ENCODE measurements around the gene AACS.
"Not testable (repeated sequence)": the region's sequence is repeated elsewhere in the genome, so short reads cannot be mapped to it uniquely, and the experiment has no call there.

Gene AACS, protein sequence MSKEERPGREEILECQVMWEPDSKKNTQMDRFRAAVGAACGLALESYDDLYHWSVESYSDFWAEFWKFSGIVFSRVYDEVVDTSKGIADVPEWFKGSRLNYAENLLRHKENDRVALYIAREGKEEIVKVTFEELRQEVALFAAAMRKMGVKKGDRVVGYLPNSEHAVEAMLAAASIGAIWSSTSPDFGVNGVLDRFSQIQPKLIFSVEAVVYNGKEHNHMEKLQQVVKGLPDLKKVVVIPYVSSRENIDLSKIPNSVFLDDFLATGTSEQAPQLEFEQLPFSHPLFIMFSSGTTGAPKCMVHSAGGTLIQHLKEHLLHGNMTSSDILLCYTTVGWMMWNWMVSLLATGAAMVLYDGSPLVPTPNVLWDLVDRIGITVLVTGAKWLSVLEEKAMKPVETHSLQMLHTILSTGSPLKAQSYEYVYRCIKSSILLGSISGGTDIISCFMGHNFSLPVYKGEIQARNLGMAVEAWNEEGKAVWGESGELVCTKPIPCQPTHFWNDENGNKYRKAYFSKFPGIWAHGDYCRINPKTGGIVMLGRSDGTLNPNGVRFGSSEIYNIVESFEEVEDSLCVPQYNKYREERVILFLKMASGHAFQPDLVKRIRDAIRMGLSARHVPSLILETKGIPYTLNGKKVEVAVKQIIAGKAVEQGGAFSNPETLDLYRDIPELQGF

DNA sequence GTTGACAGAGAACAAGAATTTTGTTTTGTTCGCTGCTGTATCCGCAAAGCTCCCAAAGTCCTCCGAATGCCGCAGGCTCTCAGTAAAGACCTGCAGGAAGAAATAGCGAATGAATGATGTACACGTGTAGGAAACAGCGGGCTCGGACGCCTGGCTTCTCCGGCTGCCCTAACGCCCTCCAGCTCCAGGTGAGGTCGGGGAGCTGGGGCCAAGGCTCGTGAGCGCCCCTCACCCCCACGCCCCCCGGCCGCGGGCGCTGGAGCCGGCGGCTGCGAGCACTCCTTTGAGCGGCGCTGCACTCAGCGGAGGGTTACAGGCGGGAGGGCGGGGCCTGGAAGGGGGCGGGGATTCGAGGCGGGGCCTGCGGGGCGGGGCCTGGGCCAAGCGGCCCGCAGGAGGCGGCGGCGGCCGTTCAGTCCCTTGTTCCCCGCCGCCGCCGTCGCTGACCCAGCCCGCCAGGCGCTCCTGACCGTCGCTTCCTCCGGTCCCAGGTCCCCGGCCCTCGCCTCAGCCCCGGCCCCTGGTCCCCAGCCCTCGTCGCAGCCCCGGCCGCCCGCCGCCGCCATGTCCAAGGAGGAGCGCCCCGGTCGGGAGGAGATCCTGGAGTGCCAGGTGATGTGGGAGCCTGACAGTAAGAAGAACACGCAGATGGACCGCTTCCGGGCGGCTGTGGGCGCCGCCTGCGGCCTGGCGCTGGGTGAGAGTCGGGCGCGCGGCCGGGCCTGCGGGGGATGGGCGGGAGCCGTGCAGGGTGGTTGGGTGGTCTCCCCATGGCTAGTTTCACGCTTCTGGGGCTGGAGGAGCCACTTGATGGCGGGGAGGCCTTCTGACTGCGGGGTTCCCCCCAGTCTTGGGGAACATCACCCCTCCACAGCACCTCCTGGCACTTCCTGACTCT lies at the start of gene AACS:
AACS (plus strand) TSS at position 415 of the 898 bp plus-strand sequence; CDS start at position 565, 150 bp downstream.
- DNase-seq (ENCODE audit: low spot score) = peak; percentile 74

DNA sequence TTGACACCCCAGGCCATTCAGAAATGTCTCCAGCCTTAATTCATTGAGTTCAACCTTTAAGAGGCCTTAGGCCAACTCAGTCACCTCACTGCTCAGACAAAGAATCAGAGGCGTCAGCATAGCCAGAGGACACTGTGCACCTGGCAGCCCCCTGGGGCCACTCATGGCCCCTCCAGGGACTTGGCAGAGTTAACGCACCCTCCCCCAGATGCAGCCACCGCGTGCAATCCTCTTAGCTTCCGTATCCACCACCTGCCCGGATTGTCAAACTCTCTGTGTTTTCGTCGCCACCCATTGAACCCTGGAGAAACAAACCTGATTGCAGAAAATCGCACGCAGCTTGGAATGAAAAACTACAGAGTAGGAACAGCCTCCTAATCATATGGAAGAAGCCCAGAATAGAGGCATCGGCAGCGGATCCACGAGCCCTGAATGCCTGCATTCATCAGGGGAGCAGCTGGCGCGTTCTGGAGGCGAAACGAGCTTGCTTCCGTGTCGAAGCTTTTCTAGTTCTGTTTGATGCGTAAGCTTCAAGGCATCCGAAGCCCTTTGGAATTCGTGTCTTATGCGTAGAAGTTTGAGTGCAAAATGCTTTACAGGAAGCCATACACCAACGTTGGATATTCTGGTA lies 49.4 kb upstream of the AACS start:
- DNase-seq (ENCODE audit: low spot score) = no peak

DNA sequence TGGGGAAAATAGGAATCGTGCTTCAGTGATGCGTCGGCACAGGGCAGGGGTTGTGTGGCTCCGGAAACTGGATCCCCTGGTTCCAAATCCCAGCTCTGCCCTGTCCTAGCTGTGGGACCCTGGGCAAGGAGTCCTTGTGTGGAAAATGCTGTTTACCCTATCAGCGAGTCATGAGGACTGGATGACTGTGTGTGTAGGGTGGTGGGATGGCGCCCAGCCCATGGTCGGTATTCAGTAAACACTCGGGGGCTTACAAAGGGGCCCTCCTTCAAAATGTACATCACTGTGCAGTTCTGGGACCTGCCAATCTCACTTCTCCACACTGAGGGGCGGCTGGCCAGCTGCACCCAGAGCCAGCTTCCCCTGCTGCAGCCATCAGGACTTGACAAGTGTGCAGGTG lies 47.4 kb upstream of the AACS start:
- no peak for DNase-seq (ENCODE audit: low spot score)

DNA sequence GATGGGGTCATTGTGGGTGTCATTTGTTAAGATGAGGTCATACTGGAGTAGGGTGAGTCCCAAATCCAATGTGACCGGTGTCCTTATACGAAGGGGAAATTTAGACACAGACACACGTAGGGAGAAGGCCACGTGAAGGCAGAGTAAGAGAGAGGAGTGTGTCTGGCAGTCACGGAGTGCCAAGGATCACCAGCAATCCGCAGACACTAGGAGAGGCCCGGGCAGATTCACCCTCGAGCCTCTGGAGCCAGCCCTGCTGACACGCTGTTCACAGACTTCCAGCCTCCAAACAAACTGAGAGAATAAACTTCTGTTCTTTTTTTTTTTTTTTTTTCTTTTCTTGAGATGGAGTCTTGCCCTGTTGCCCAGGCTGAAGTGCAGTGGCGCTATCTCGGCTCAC lies 46.9 kb upstream of the AACS start:
- DNase-seq (ENCODE audit: low spot score) = no peak

DNA sequence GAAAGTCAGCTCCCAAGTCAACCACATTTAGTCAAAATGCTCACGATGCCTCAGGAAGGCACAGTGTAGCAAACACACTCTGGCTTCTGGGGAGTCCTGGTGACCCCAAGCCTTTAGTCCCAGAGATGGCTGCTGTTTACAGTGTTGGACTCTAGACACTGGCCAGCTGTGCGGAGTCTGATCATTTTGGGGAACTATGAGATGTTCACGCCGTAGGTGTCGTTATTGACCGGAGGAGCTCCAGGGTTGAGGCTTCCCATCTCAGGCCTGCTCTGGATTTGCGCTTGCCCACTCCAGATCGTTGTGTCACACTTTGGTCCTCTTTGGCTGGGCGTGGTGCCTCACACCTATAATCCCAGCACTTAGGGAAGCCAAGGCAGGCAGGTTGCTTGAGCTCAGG lies 44.1 kb upstream of the AACS start:
- no peak for DNase-seq (ENCODE audit: low spot score)

DNA sequence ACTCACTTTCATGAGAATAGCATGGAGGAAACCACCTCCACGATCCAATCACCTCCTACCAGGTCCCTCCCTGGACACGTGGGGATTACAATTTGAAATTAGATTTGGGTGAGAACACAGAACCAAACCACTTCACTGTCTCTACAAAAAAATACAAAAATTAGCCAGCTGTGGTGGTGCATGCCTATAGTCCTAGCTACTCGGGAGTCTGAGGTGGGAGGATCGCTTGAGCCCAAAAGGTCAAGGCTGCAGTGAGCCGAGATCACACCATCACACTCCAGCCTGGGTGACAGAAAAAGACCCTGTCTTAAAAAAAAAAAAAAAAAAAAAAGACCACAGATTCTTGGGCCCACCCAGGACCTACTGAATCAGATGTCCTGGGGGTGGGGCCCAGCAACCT lies 43.5 kb upstream of the AACS start:
- no peak for DNase-seq (ENCODE audit: low spot score)

DNA sequence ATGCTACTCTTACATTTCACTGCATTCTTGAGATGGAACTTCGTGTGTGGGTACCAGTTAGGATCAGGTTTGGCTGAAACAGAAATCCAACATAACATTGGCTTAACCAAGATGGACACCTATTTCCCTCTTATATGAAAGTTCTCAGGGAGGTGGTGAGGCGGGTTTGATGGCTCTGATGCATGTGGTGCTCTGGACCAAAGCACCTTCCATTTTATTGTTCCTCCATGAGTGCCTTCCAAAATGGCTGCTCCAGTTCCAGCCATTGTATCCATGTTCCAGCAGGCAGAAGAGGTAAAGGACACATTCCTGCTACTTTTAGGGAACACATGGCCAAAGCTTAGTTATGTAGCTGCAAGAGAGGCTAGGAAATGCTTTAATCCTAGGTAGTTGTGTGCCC lies 42.2 kb upstream of the AACS start:
- no peak for DNase-seq (ENCODE audit: low spot score)

DNA sequence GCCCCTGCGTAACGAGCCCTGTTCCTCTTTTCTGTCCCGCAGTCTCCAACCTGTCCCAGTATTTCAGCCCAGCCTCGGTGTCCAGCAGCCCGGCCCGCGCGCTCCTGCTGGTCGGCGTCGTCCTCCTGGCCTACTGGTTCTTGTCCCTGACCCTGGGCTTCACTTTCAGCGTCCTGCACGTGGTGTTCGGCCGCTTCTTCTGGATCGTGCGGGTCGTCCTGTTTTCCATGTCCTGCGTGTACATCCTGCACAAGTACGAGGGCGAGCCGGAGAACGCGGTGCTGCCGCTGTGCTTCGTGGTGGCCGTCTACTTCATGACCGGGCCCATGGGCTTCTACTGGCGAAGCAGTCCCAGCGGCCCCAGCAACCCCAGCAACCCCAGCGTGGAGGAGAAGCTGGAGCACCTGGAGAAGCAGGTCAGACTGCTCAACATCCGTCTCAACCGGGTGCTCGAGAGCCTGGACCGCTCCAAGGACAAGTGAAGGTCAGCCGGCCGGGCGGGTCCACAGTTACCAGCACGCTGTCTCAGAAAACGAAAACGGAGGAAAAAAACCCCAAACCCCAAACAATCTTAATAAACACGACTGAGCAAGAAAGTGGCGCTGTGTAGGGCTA lies 40.2 kb upstream of the AACS start:
- DNase-seq (ENCODE audit: low spot score) = no peak

DNA sequence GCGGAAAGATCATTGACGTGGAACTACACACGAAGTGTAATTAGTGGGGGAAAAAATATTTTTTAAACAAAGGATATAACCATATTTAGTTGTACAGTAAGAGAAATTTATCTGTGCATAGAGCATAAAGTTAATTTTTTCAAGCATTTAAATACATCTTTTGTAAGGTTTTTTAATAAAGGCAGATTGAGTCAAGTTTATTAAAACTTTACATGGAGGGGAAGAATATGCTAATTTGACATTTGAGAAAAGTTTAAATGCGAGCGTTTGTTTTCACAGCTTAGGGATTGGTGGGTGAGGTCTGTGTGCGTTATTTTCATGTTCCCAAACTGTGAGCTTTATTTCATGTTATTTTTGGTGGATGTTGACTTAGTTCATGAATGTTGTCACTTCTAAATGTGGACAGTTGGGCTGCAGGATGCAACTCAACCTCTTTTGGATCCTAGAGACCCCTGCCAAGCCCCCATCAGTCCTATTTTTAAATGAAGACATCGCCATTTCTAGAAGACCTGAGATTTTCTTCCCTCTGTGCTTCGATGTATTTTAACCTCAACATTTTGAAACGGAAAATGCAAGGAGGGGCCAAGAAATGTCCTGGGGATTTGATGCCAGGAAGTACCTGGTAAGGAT lies 39.5 kb upstream of the AACS start:
- DNase-seq (ENCODE audit: low spot score) = no peak

DNA sequence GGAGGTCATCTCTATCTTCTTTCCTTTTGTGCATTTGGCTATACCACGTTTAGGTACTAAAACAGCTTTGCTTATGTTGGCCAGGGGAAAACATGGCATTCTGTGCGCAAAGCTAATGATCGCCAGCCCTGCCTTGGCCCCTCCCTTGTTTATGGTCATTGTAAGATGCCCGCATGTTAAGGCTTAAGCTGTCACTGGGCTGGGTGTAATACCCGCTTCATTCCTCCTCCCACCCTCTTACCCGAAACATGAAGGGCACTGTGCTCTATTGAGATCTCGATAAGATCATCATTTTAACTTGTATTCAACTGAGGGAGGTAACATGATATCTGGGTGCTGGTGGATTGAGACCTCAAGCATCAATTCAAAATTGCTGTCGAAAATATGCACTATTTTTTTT lies 37.1 kb upstream of the AACS start:
- no peak for DNase-seq (ENCODE audit: low spot score)

DNA sequence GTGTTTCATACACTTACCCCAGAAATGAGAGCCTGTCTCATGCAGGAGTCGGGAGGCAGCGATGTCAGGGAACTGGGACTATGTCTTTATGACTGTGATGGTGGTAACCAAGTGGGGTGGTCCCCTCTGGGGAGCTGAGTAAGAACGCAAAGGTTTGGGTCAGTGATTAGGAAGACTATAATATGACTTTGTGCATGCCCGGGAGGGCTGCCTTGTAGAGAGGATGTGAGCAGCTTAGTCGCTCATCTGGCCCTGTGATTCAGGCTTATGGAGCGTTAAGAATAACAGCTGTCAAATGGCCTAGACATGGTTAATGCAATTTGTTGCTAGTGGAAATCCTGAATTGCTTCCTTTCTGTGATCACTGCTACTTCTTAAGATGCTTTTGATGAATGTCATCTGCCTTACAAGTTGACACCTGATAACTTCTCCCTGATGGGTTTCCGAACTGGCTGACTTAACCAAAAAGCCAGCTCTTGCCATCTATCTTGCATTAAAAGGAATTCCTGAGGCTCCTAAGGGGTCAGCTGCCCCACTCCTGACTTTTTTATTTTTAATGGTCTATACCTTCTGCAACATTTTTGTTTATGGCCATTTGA lies 35.4 kb upstream of the AACS start:
- no peak for DNase-seq (ENCODE audit: low spot score)

DNA sequence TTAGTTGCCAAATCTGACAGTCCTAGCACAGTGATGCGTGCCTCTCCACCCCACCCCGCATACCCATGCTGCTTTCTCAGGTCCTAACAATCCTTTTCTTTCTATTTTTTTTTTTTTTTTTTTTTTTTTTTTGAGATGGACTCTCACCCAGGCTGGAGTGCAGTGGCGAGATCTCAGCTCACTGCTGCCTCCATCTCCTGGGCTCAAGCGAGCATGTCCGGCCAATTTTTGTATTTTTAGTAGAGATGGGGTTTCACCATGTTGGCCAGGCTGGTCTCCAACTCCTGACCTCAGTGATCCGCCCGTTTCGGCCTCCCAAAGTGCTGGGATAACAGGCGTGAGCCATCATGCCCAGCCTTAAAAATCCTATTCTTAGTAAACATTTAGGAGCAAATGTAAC lies 33.8 kb upstream of the AACS start:
- DNase-seq (ENCODE audit: low spot score) = not testable (repeated sequence)

DNA sequence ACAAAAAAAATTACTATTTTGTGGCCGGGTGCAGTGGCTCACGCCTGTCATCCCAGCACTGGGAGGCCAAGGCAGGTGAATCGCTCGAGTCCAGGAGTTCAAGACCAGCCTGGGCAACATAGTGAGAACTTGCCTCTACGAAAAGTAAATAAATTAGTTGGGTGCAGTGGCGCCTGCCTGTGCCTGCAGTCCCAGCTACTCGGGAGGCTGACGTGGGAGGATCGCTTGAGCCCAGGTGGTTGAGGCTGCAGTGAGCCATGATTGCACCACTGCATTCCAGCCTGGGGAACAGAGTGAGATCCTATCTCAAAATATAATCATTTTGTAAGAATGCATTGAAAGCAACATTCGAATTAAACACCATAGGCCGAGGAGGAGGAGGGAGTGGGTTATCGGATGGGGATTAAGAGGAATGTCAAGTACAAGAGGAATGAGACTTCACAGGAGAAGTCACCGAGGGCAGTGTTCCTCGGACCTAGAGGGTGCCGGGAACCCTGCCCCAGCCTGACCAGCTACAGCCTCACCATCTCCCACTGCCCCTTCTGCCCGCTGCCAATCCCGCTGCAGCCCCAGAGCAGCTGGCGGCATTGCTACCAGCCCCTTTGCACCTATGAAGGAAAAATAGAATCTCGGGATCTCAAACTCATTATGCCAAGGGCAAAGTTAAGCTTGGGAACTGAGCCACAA lies 32.6 kb upstream of the AACS start:
- DNase-seq (ENCODE audit: low spot score) = no peak

DNA sequence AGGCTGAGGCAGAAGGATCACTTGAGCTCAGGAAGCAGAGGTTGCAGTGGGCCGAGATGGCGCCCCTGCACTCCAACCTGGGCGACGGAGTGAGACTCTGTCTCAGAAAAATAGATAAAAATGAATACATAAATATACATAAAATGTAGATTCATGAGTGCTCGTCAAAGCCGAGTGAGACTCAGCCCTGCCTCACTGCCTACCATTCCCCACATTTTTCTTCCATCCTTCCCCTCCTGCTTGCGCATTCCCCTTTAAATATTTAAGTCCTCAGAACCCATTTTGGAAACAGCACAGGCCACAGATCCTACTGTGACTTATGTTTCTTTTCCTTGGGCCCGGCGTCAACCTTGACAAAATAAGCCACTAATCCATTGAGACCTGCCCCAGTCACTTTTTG lies 31.9 kb upstream of the AACS start:
- no peak for DNase-seq (ENCODE audit: low spot score)

DNA sequence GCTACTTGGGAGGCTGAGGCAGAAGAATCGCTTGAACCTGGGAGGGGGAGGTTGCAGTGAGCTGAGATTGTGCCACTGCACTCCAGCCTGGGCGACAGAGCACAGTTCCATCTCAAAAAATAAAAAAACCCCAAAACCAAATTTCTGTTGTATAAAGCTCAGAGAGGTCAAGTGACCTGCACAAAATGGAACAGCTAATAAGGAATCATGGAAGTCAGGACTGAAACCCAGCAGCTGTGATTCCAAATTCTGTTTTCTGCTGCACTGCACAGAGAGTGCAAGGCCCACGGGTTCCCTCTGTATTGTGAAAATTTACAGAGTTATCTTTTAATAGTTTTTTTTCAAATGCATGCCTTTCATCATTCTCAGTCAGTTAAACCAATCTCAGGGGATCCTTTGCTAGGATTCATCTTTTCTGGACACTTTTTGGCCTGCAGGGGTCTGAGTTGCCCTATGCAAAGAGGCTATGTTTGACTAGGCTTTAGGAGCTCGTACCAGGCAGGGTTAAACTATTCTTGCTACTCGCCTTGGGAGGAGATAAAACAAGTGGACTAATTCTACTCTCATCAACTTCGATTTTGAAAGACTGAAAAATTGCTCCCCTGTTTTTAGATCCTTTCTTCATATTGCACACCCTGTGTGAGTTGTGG lies 26.1 kb upstream of the AACS start:
- DNase-seq (ENCODE audit: low spot score) = no peak

DNA sequence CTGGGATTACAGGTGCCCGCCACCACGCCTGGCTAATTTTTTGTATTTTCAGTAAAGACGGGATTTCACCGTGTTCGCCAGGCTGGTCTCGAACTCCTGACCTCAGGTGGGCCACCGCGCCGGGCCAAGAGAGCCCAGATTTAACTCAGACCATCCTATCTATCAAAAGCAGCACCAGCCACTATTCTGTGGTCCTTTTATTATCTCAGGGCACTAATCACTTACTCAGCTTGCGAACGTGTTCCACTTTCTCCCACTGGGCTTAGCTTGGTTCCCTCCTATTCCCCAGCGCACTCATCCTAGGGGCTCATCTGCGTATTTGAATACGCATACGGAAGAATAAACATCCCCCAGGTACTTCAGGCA lies 16.2 kb upstream of the AACS start:
- DNase-seq (ENCODE audit: low spot score) = no peak

DNA sequence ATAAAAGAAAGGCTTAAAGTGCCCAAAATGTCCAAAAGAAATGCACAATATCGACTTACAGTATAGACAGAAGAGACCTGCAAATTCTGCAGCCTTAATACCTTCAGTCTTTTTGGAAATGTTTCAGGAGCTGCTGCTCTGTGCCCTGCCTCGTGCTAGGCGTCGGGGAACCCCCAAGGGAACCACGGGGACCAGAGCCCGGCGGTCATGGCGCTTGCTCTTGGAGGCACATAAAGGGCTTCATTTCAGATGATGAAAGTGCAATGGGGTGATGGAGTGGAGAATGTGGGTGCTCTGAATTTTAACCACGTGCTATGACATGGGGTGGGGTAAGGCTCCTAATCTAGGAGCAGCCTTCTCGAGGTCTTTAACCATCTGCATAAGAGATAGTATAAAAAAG lies 14.8 kb upstream of the AACS start:
- no peak for DNase-seq (ENCODE audit: low spot score)

DNA sequence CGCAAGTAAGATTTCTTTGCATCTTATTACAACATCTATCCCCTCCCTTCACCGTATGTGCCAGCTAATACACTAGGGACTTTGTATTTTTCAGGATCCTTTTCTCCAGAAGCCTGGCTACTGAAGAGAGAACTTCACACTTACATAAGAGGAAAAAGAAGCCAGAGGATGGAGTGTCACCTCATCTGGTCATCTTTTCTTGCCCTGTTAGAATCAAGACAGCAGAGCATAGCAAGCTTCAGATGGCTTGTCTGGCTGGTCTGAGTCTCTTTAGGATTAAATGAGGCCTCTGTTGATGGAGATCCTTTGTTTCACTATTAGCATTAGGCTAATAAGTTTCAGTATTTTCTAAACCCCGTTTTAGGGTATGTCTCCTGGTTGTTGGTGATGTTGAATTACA lies 14.4 kb upstream of the AACS start:
- no peak for DNase-seq (ENCODE audit: low spot score)

DNA sequence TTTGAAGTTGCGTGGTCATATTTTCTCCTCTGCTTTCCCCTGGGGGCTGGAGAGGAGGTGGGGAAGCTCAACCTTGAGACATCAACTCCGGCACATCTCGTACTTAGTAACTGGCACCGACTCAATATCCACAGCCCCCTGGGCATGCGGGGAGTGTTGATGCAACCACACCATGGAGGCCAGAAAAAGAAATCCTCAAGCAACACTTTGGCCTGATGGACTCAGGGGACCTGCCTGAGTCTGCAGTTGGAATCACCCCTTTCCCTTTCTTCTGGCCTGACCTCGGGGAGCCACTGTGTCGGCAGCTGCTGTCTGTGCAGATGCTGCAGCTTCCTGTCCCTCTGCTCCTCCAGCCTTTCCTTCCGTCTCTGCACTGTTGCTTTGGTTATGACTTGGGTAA lies 11.4 kb upstream of the AACS start:
- DNase-seq (ENCODE audit: low spot score) = no peak

DNA sequence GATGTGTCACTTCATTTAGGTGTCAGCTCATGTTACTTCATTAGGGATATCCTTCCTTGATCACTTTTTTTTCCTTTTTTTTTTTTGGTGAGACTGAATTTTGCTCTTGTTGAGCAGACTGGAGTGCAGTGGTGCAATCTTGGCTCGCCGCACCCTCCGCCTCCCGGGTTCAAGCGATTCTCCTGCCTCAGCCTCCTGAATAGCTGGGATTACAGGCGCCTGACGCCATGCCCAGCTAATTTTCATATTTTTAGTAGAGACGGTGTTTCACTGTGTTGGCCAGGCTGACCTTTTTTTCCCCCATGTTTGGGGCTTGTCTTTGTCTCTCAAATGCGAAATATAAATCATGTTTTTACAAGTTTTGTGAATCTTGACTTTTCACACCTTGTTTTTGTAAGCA lies 9.6 kb upstream of the AACS start:
- no peak for DNase-seq (ENCODE audit: low spot score)
